WERI-Rb-1 (cell line): ENCODE data around the gene ADCY9.

Experiments
- DNase-seq: peaks from one replicate; pipeline ENCODE4 v3.0.0-alpha.2; 2020
- H3K27ac ChIP-seq: fragments of 250-450 bp; sonication (Bioruptor Pico); 2 replicates; pipeline ENCODE4 v1.5.1; 2020; ENCODE audit warnings: mild to moderate bottlenecking, moderate library complexity
- H3K27me3 ChIP-seq: fragments of 250-450 bp; sonication (Bioruptor Pico); 2 replicates; pipeline ENCODE4 v1.5.1; 2021; ENCODE audit warnings: mild to moderate bottlenecking, low read depth, moderate library complexity; ENCODE audit not compliant: insufficient read depth, severe bottlenecking
- H3K36me3 ChIP-seq: fragments of 250-450 bp; sonication (Bioruptor Pico); 2 replicates; pipeline ENCODE4 v1.5.1; 2020; ENCODE audit warnings: mild to moderate bottlenecking, moderate library complexity
- H3K4me3 ChIP-seq: 2 replicates; pipeline ENCODE4 v1.5.1; 2011; ENCODE audit warnings: low read depth, mild to moderate bottlenecking, control low read depth, low read length
- H3K9me3 ChIP-seq: fragments of 250-450 bp; sonication (Bioruptor Pico); 2 replicates; pipeline ENCODE4 v1.5.1; 2021; ENCODE audit warnings: mild to moderate bottlenecking, moderate library complexity; ENCODE audit not compliant: severe bottlenecking
- TF ChIP-seq, protein P1 (sequence below): IDR thresholded peaks from 2 replicates; pipeline ENCODE4 v1.5.1; 2011; ENCODE audit warnings: low read depth, mild to moderate bottlenecking, control low read depth, inconsistent platforms, low read length

ADCY9 gene

DNA sequence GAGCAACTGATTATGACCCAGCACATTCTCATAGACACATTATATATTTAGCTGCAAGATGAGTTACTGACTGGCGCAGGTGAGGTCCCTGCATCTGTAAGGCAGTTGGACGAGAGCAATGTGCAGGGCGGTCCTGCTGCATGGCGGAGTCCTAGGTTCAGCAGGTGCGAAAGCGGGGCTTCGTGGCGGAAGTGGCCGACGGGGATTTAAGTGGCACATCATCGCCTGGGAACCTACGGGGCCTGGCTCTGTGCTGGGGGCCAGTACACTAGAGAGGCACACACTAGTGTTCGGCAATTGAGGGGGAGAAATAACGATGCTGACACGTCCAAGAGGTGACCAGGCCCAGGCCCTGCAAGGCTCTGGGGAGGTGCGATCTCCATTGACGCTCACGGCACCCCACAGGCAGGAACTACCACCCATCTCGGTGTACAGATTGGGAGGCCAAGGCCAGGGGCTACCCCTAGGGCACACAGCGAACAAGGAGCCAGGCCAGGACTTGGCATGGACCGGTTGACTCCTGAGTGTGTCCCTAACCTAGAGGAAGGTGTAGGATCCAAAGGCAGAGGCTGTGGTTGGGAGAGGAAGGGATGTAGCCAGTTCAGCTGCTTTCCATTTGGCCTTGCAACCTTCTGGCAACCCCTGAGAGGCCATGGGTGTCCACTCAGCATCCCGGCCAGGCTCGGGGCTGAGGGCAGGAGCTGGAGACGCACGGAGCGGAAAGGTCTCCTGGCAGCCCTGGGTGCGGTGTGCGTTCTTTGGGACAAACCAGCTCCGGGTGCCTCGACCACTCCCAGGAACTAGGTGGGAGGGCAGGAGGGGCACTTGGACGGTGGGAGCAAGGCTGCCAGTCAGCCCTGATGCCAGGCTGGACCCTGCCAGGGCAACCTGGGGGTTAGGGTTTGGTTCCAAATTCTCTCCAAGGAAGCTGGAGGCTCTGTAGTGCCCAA lies 131.9 kb downstream of the ADCY9 start:
- DNase-seq = no peak
- Histone ChIP-seq H3K27ac (no peak overlapping the region), H3K36me3 (peaks cover 33% of the 10 kb centered on the region), H3K27me3 (no peaks in the 10 kb centered on the region), H3K9me3 (no peaks in the 10 kb centered on the region), H3K4me3 (no peak overlapping the region)
- TF ChIP-seq, protein P1, sequence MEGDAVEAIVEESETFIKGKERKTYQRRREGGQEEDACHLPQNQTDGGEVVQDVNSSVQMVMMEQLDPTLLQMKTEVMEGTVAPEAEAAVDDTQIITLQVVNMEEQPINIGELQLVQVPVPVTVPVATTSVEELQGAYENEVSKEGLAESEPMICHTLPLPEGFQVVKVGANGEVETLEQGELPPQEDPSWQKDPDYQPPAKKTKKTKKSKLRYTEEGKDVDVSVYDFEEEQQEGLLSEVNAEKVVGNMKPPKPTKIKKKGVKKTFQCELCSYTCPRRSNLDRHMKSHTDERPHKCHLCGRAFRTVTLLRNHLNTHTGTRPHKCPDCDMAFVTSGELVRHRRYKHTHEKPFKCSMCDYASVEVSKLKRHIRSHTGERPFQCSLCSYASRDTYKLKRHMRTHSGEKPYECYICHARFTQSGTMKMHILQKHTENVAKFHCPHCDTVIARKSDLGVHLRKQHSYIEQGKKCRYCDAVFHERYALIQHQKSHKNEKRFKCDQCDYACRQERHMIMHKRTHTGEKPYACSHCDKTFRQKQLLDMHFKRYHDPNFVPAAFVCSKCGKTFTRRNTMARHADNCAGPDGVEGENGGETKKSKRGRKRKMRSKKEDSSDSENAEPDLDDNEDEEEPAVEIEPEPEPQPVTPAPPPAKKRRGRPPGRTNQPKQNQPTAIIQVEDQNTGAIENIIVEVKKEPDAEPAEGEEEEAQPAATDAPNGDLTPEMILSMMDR = no peak

DNA sequence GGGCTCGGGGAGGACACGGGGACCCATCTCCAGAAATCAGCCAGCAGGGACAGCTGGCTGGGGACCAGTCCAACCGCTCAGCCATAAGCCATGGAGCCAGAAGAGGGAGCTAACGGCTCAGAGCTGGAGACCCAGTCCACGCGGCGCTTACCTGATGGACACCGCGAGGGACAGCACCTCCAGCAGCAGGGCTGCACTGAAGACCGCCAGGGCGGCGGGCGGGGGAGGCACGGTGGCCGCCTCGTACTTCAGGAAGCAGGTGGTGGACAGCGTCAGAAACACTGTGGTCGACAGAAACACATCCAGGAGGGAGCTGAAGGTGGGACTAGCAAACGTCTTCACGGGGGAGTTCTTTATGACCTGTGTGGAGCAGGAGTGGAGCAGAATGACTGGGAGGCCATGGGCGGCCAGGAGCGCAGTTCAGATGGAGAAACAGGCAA lies 133.1 kb downstream of the ADCY9 start:
- no peak overlapping the region for H3K27ac ChIP-seq
- no peaks in the 10 kb centered on the region for H3K9me3 ChIP-seq
- peak; percentile 92 for DNase-seq
- TF ChIP-seq, protein P1 = peak; percentile 96
- H3K36me3 ChIP-seq = peaks cover 41% of the 10 kb centered on the region
- H3K27me3 ChIP-seq = no peaks in the 10 kb centered on the region
- H3K4me3 ChIP-seq = no peak overlapping the region

DNA sequence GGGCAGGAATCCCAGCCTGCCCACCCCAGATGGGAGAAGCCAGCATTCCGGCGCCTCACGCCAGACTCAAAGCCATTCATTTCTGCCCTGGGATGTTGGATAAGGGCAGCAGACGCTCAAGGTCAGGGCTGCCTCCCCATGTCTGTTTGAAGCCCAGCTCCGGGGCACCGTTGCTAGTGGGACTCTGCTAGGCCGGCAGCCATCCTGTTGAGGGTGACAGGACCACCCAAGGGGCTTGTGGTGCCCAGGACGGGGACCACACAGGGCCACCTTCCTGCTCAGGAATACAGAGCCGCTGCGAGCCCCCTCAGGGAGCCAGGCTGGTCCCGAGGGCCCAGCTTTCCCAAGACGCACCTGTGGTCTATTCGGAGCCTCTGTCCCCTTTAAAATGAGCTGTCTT lies 134.0 kb downstream of the ADCY9 start:
- Histone ChIP-seq H3K27ac (no peak overlapping the region), H3K36me3 (peaks cover 36% of the 10 kb centered on the region), H3K27me3 (no peaks in the 10 kb centered on the region), H3K9me3 (no peaks in the 10 kb centered on the region), H3K4me3 (no peak overlapping the region)
- TF ChIP-seq, protein P1 = no peak
- no peak for DNase-seq

DNA sequence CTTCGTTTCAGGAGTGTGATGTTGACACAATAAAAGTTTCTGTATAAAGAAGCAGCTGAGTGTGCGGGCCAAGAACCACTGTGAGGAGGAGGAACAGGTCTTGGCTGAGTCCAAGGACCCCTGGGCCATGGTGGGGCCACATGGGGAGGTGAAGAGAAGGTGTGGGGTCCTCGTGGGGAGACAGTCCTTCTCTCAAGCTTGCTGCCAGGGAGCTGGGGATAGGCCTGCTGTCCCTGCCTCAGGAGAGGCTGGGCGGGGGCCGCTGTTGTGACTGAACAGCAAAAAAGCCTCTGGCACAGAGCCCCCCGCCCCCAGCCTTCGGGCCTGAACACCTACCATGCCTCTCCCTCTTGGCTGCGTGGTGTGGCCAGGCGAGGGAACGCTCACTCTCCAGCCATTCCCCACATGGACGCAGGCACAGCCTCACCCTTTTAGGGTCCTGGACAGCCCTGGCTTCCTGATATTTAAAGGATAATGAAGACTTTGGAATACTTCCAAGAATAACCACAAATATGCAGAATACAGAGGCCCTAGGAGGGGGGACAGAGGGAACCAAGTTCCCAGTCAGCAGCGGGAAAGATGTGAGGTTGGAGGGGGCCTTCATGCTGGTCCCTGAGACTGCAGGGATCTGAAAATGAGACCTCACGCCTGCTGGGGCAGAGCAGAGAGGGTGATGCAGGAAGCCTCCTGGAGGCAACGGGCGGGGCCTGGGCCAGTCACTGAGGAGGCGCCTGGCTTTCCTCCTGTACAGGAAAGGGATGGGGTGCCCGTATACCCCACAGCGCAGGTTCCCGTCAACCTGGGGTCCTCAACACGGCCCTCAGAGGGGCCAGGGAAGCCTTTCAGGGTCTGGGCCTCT lies 135.8 kb downstream of the ADCY9 start:
- Histone ChIP-seq H3K4me3 (no peak overlapping the region), H3K27me3 (no peaks in the 10 kb centered on the region), H3K9me3 (no peaks in the 10 kb centered on the region), H3K27ac (no peak overlapping the region), H3K36me3 (peaks cover 41% of the 10 kb centered on the region)
- TF ChIP-seq, protein P1 = no peak
- no peak for DNase-seq

DNA sequence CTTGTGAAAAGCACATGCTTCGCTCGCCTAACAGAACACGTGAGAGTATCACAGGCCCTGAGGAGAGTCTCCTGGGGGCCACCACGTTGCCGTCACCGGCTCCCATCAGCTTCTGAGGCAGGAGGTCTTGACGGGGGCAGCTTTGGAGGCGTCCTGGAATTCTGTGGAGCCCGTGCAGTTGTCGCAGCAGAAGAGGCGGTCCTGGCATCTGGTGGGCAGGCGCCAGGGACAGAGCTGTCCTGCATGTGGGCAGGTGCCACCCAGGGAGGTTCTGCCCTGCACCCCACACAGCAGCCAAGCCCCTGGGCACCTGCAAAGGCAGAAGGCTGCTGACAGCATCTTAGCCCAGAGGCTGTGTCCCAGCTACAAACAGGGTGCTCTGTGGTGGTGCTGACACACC lies 136.7 kb downstream of the ADCY9 start:
- Histone ChIP-seq H3K36me3 (peaks cover 42% of the 10 kb centered on the region), H3K4me3 (no peak overlapping the region), H3K27ac (no peak overlapping the region), H3K9me3 (no peaks in the 10 kb centered on the region), H3K27me3 (no peaks in the 10 kb centered on the region)
- no peak for DNase-seq
- TF ChIP-seq, protein P1 = no peak
